ENCODE results near the gene ATP2A2. TPM values are rescaled to one million over a fixed set of nuclear protein-coding genes. Genes with fewer than 3 reads are reported as not detected.

Gene ATP2A2
- total and polyA plus RNA-seq, 12 donors: 316 to 4,750 (median 1,535) TPM

GRCh38 chr12:110330124-110330523 lies 49.1 kb downstream of the ATP2A2 start:
- Histone ChIP-seq H3K36me3 (peaks cover 7 to 100% (median 72%) of the 10 kb centered on the region in 9 donors), H3K9me3 (no peaks in the 10 kb centered on the region), H3K27ac (peak overlapping the region in 2 of 10 donors; percentile 9 to 10), H3K4me3 (no peak overlapping the region), H3K4me1 (peaks cover 0 to 82% (median 33%) of the 10 kb centered on the region in 9 donors), H3K27me3 (no peaks in the 10 kb centered on the region)
- WGBS, 2 donors: 49 to 62% methylated on average over 3 of the region's 3 CpGs
- intact Hi-C loops (cut with DNase I): loop anchor here in 1 of 10 donors (5.0 kb wide), 1 partner anchor 233 kb away; no protein-coding TSS in a partner anchor
- DNase-seq (no peak), ATAC-seq (no peak)
- no peak for TF ChIP-seq CTCF (IDR thresholded peaks at IDR 0.05)

DNA sequence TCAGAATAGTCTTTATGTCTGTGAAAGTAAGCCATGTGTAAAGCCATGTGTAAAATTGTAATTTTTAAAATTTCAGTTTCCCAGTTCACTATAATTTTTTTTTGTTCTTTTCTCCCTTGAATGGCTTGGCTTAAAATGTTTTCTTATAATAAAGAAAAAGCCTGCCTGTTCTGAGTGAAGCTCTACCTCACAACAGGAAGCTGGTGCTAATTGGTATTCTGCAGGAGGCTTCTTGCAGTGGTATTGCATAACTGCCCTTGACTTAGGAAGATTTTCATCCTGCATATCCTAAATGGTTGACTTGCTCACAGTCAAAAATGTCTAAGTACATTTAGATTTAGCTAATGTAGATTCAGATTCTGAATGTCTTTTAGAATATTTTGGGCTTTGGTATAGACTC lies 49.5 kb downstream of the ATP2A2 start:
- Histone ChIP-seq H3K27me3 (no peaks in the 10 kb centered on the region), H3K4me1 (peaks cover 0 to 78% (median 32%) of the 10 kb centered on the region in 9 donors), H3K9me3 (no peaks in the 10 kb centered on the region), H3K36me3 (peaks cover 7 to 100% (median 75%) of the 10 kb centered on the region in 9 donors), H3K4me3 (no peak overlapping the region), H3K27ac (peak overlapping the region in 2 of 10 donors; percentile 9 to 10)
- intact Hi-C loops (cut with DNase I): loop anchor here in 1 of 10 donors (5.0 kb wide), 1 partner anchor 233 kb away; no protein-coding TSS in a partner anchor
- ATAC-seq: peak in 1 of 8 donors; percentile 39
- DNase-seq: no peak
- TF ChIP-seq CTCF (IDR thresholded peaks at IDR 0.05): no peak

DNA sequence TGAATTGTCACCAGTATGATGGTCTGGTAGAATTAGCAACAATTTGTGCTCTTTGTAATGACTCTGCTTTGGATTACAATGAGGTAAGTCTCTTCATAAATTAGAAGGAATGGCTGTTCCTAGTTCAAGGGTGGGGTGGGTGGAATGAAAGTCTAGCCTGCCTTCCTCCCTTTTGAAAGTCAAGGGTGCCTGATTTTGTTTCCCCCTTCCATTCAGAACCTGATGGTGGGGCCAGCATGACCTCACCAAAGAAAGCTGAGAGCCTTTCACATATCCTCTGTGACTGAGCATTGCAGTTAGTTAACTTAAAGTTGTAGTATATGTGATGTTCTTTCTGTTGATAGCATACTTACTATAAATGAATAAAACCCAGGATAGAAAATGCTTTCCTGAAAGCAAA lies 52.2 kb downstream of the ATP2A2 start:
- TF ChIP-seq CTCF (IDR thresholded peaks at IDR 0.05): no peak
- no peak overlapping the region for H3K27ac ChIP-seq
- H3K4me1 ChIP-seq: peaks cover 4 to 64% (median 31%) of the 10 kb centered on the region in 9 donors
- no peak overlapping the region for H3K4me3 ChIP-seq
- ATAC-seq (no peak), DNase-seq (no peak)
- peaks cover 0 to 100% (median 75%) of the 10 kb centered on the region in 9 donors for H3K36me3 ChIP-seq
- intact Hi-C loops (cut with DNase I): loop anchor here in 1 of 10 donors (5.0 kb wide), 1 partner anchor 236 kb away; no protein-coding TSS in a partner anchor
- H3K27me3 ChIP-seq: no peaks in the 10 kb centered on the region
- no peaks in the 10 kb centered on the region for H3K9me3 ChIP-seq

GRCh38 chr12:110335481-110336045 lies 54.5 kb downstream of the ATP2A2 start:
- no peak for TF ChIP-seq CTCF (IDR thresholded peaks at IDR 0.05)
- peaks cover 0 to 100% (median 79%) of the 10 kb centered on the region in 9 donors for H3K36me3 ChIP-seq
- H3K27ac ChIP-seq: peak overlapping the region in 1 of 10 donors; percentile 33
- DNase-seq (no peak), ATAC-seq (peak in 2 of 8 donors; percentile 0 to 10)
- no peaks in the 10 kb centered on the region for H3K27me3 ChIP-seq
- H3K4me1 ChIP-seq: peaks cover 4 to 61% (median 26%) of the 10 kb centered on the region in 9 donors
- intact Hi-C loops (cut with DNase I): loop anchor here in 1 of 10 donors (5.0 kb wide), 1 partner anchor 233 kb away; no protein-coding TSS in a partner anchor
- H3K9me3 ChIP-seq: no peaks in the 10 kb centered on the region
- WGBS, 2 donors: 70 to 75% methylated on average over 4 of the region's 4 CpGs
- no peak overlapping the region for H3K4me3 ChIP-seq

All from heart right ventricle (tissue), 16 donors.